Uterus (tissue), 4 donors: Measurements from ENCODE around the gene MRPL46. TPM values are rescaled to one million over a fixed set of nuclear protein-coding genes. Genes with fewer than 3 reads are reported as not detected.

Source experiments
- DNase-seq, 2 donors: peaks; one replicate each; pipeline ENCODE4 v3.0.0-alpha.2; 2019 to 2020
- H3K27ac ChIP-seq, 2 donors: fragments of 200-600 bp; sonication (generic); 1 replicate in 1 of 2; 2 replicates in 1 of 2; pipeline ENCODE4 v1.5.1; 2016 to 2018
- H3K27me3 ChIP-seq, 2 donors: fragments of 200-600 bp; sonication (generic); one replicate each; pipeline ENCODE4 v1.5.1; 2018 to 2019; ENCODE audit warnings: control low read depth in 1 of 2
- H3K36me3 ChIP-seq, 2 donors: fragments of 200-600 bp; sonication (generic); one replicate each; pipeline ENCODE4 v1.5.1; 2019; ENCODE audit warnings: control low read depth in 1 of 2
- H3K4me1 ChIP-seq, 2 donors: fragments of 200-600 bp; sonication (generic); one replicate each; pipeline ENCODE4 v1.5.1; 2018 to 2019; ENCODE audit warnings: control low read depth in 1 of 2
- H3K4me3 ChIP-seq, 2 donors: fragments of 200-600 bp; sonication (generic); 1 replicate in 1 of 2; 2 replicates in 1 of 2; pipeline ENCODE4 v1.5.1; 2018 to 2019; ENCODE audit warnings: mild to moderate bottlenecking in 1 of 2
- H3K9me3 ChIP-seq, 2 donors: fragments of 200-600 bp; sonication (generic); one replicate each; pipeline ENCODE4 v1.5.1; 2019; ENCODE audit warnings: control low read depth in 1 of 2
- CTCF ChIP-seq, 4 experiments: fragments of 200-600 bp in 2 of 4; fragments of 450-650 bp in 2 of 4; sonication (generic) in 2 of 4; IDR thresholded peaks; one replicate each; pipeline ENCODE4 v1.5.1; 2016 to 2019; ENCODE audit warnings: antibody characterized with exemption in 4 of 4, mild to moderate bottlenecking in 2 of 4, moderate library complexity in 1 of 4
- POLR2A ChIP-seq, 2 donors: fragments of 450-650 bp; IDR thresholded peaks; one replicate each; pipeline ENCODE4 v1.6.1; 2016; ENCODE audit warnings: antibody characterized with exemption in 2 of 2, mild to moderate bottlenecking in 1 of 2, moderate library complexity in 1 of 2
- intact Hi-C: fragments of 100-400 bp; cut with DNase I; formaldehyde crosslinking; loops from one replicate; pipeline ENCODE4 v1.15.1; 2023; ENCODE audit warnings: low total_unique reads
- total RNA-seq, 4 donors: library from RNA; depleted of rRNA in 3 of 4; stranded (reverse); fragments of >200 nt in 3 of 4; gene quantifications; one replicate each; pipeline versions ENCODE4 v1.1.0 to v1.2.4, GENCODE V29; 2014 to 2023
- donor health status: DM: yes; HTN: yes; CAD: no.

MRPL46 gene
- total RNA-seq, 4 donors from 2014 or later: 16.9 to 24.8 (median 21.5) TPM

- Histone ChIP-seq H3K4me3 (no peak overlapping the region), H3K27ac (no peak overlapping the region), H3K9me3 (no peaks in the 10 kb centered on the region), H3K36me3 (no peaks in the 10 kb centered on the region), H3K27me3 (no peaks in the 10 kb centered on the region), H3K4me1 (no peaks in the 10 kb centered on the region)
- intact Hi-C loops: no loop called here
- no peak for TF ChIP-seq CTCF (IDR thresholded peaks at IDR 0.05)
- TF ChIP-seq POLR2A (IDR thresholded peaks at IDR 0.05): no peak
- DNase-seq: no peak
These were observed 20.8 kb upstream of the MRPL46 start for GRCh38 chr15:88487796-88488523.

DNA sequence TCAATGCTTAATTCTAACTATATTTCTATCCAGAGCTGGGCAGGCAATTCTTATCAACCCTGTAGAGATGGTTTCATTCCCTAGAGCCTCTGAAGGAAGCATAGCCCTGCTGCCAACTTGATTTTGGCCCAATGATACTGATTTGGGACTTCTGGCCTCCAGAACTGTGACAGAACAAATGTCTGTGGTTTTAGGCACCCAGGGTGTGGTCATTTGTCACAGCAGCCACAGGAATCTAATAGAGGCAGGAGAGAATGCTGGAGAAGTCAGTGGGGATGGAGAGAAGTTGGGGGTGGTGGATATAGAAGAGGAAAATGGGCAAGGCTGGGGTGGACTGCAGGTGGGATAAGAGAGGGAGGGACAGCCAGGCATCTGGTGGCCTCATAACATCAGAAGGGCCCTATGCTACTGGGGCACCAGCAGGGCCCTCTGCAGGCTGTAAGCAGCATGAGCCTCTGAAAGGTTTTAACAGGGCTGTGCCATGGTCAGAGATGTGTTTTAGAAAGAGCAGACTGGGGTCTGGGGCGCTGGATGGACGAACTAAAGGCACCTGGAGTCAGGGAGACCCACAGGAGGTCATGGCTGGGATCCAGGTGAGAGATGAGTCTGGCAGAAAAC is 20.1 kb upstream of the MRPL46 start:
- Histone ChIP-seq H3K27me3 (no peaks in the 10 kb centered on the region), H3K4me3 (no peak overlapping the region), H3K4me1 (no peaks in the 10 kb centered on the region), H3K27ac (no peak overlapping the region), H3K9me3 (no peaks in the 10 kb centered on the region), H3K36me3 (no peaks in the 10 kb centered on the region)
- intact Hi-C loops: no loop called here
- TF ChIP-seq CTCF (IDR thresholded peaks at IDR 0.05) (no peak), POLR2A (IDR thresholded peaks at IDR 0.05) (no peak)
- no peak for DNase-seq

GRCh38 chr15:88484682-88485331 is 17.6 kb upstream of the MRPL46 start:
- DNase-seq: no peak
- Histone ChIP-seq H3K27me3 (no peaks in the 10 kb centered on the region), H3K27ac (no peak overlapping the region), H3K36me3 (no peaks in the 10 kb centered on the region), H3K4me3 (no peak overlapping the region), H3K9me3 (no peaks in the 10 kb centered on the region), H3K4me1 (no peaks in the 10 kb centered on the region)
- intact Hi-C loops: no loop called here
- no peak for TF ChIP-seq CTCF (IDR thresholded peaks at IDR 0.05)
- no peak for TF ChIP-seq POLR2A (IDR thresholded peaks at IDR 0.05)

GRCh38 chr15:88482263-88482662 is 15.1 kb upstream of the MRPL46 start:
- H3K4me3 ChIP-seq: no peak overlapping the region
- H3K27me3 ChIP-seq: no peaks in the 10 kb centered on the region
- no peak overlapping the region for H3K27ac ChIP-seq
- no peaks in the 10 kb centered on the region for H3K4me1 ChIP-seq
- intact Hi-C loops: no loop called here
- no peaks in the 10 kb centered on the region for H3K36me3 ChIP-seq
- H3K9me3 ChIP-seq: no peaks in the 10 kb centered on the region
- no peak for DNase-seq
- TF ChIP-seq CTCF (IDR thresholded peaks at IDR 0.05) (no peak), POLR2A (IDR thresholded peaks at IDR 0.05) (no peak)

GRCh38 chr15:88480981-88481380 is 13.8 kb upstream of the MRPL46 start:
- Histone ChIP-seq H3K27me3 (no peaks in the 10 kb centered on the region), H3K4me1 (no peaks in the 10 kb centered on the region), H3K27ac (no peak overlapping the region), H3K36me3 (no peaks in the 10 kb centered on the region), H3K9me3 (no peaks in the 10 kb centered on the region), H3K4me3 (no peak overlapping the region)
- DNase-seq: no peak
- intact Hi-C loops: no loop called here
- TF ChIP-seq CTCF (IDR thresholded peaks at IDR 0.05) (no peak), POLR2A (IDR thresholded peaks at IDR 0.05) (no peak)
